ENCODE data around the gene COPS8. TPM values are rescaled to one million over a fixed set of nuclear protein-coding genes. Genes with fewer than 3 reads are reported as not detected.

COPS8 gene
- total RNA-seq, 1 experiment from 2014 or later = 87.4 TPM

GRCh38 chr2:237053066-237053465 lies 32.6 kb upstream of the COPS8 start:
- no TSS peak for BruUV-seq (replicated peaks)
- no peaks in the 10 kb centered on the region for H3K4me1 ChIP-seq (ENCODE audit: insufficient read depth, low read length, poor library complexity, severe bottlenecking)
- H3K9me3 ChIP-seq (ENCODE audit: low read depth, low read length, poor library complexity, severe bottlenecking) = peaks cover 12% of the 10 kb centered on the region
- peaks cover 21% of the 10 kb centered on the region for H3K27me3 ChIP-seq (replicated peaks; ENCODE audit: insufficient read depth, low read depth, low read length, poor library complexity)
- DNase-seq (ENCODE audit: low spot score) = no peak
- H3K27ac ChIP-seq (ENCODE audit: low read depth, low read length, poor library complexity, severe bottlenecking) = no peak overlapping the region
- H3K36me3 ChIP-seq (ENCODE audit: insufficient read depth, low read length, poor library complexity, severe bottlenecking) = no peaks in the 10 kb centered on the region
- POLR2A ChIA-PET (ENCODE audit: low non-redundant PET) = no interaction called here
- TF ChIP-seq CTCF (conservative IDR thresholded peaks at IDR 0.05; ENCODE audit: low read depth, low read length) (no peak), EZH2 (IDR thresholded peaks at IDR 0.05; ENCODE audit: borderline replicate concordance, low read depth, low read length, poor library complexity, severe bottlenecking) (no peak)
- H3K4me3 ChIP-seq (ENCODE audit: low read depth, low read length, poor library complexity, severe bottlenecking) = no peak overlapping the region
- CTCF ChIA-PET = no interaction called here
- intact Hi-C loops (cut with micrococcal nuclease; ENCODE audit: unreplicated experiment) = no loop called here

- Histone ChIP-seq H3K4me3 (ENCODE audit: low read depth, low read length, poor library complexity, severe bottlenecking) (no peak overlapping the region), H3K27ac (ENCODE audit: low read depth, low read length, poor library complexity, severe bottlenecking) (no peak overlapping the region), H3K36me3 (ENCODE audit: insufficient read depth, low read length, poor library complexity, severe bottlenecking) (no peaks in the 10 kb centered on the region), H3K9me3 (ENCODE audit: low read depth, low read length, poor library complexity, severe bottlenecking) (no peaks in the 10 kb centered on the region), H3K27me3 (replicated peaks; ENCODE audit: insufficient read depth, low read depth, low read length, poor library complexity) (peaks cover 18% of the 10 kb centered on the region), H3K4me1 (ENCODE audit: insufficient read depth, low read length, poor library complexity, severe bottlenecking) (no peaks in the 10 kb centered on the region)
- no peak for DNase-seq (ENCODE audit: low spot score)
- ChIA-PET CTCF (no interaction called here), POLR2A (ENCODE audit: low non-redundant PET) (no interaction called here)
- TF ChIP-seq EZH2 (IDR thresholded peaks at IDR 0.05; ENCODE audit: borderline replicate concordance, low read depth, low read length, poor library complexity, severe bottlenecking) = no peak
- no peak for TF ChIP-seq CTCF (conservative IDR thresholded peaks at IDR 0.05; ENCODE audit: low read depth, low read length)
- no TSS peak for BruUV-seq (replicated peaks)
- intact Hi-C loops (cut with micrococcal nuclease; ENCODE audit: unreplicated experiment) = no loop called here
Measured at GRCh38 chr2:237055386-237056100, 30.1 kb upstream of the COPS8 start.

- no peak overlapping the region for H3K27ac ChIP-seq (ENCODE audit: low read depth, low read length, poor library complexity, severe bottlenecking)
- peaks cover 18% of the 10 kb centered on the region for H3K27me3 ChIP-seq (replicated peaks; ENCODE audit: insufficient read depth, low read depth, low read length, poor library complexity)
- H3K4me3 ChIP-seq (ENCODE audit: low read depth, low read length, poor library complexity, severe bottlenecking) = no peak overlapping the region
- H3K9me3 ChIP-seq (ENCODE audit: low read depth, low read length, poor library complexity, severe bottlenecking) = no peaks in the 10 kb centered on the region
- CTCF ChIA-PET = no interaction called here
- no peak for DNase-seq (ENCODE audit: low spot score)
- TF ChIP-seq EZH2 (IDR thresholded peaks at IDR 0.05; ENCODE audit: borderline replicate concordance, low read depth, low read length, poor library complexity, severe bottlenecking) = no peak
- no peak for TF ChIP-seq CTCF (conservative IDR thresholded peaks at IDR 0.05; ENCODE audit: low read depth, low read length)
- POLR2A ChIA-PET (ENCODE audit: low non-redundant PET) = no interaction called here
- intact Hi-C loops (cut with micrococcal nuclease; ENCODE audit: unreplicated experiment) = no loop called here
- no TSS peak for BruUV-seq (replicated peaks)
- no peaks in the 10 kb centered on the region for H3K4me1 ChIP-seq (ENCODE audit: insufficient read depth, low read length, poor library complexity, severe bottlenecking)
- H3K36me3 ChIP-seq (ENCODE audit: insufficient read depth, low read length, poor library complexity, severe bottlenecking) = no peaks in the 10 kb centered on the region
Measured at GRCh38 chr2:237056287-237056875, 29.3 kb upstream of the COPS8 start.
